ENCODE data around the gene CWH43. TPM values are rescaled to one million over a fixed set of nuclear protein-coding genes. Genes with fewer than 3 reads are reported as not detected.

Gene CWH43
- polyA plus RNA-seq, 2 of the 4 experiments (the other 2 are of a cell fraction): not detected

DNA sequence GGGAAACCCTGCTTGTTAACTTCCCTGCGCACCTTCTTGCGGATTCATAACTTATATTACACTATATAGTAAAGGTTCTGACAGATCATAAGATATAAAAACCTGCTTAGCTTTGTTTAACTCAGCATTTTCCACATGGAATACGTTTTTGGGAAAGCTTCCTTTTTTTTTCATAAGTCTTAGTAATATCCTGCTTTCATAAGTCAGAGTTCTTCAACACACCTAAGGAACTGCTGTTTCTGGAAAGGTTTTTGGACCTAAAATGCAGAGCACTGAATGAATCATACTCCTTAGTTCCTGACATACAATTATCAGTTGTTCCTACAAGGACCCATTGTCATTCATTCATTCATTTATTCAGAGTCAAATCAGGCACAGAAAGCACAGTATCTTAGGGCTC is 47.2 kb upstream of the CWH43 start:
- no peak overlapping the region for H3K4me3 ChIP-seq
- no peak overlapping the region for H3K4me2 ChIP-seq
- no peak overlapping the region for H3K27ac ChIP-seq
- CTCF ChIA-PET: interaction anchor here (0.6 kb wide), 1 partner anchor 22 kb away, joined by 3 read pairs; no protein-coding TSS in a partner anchor
- peaks cover 9% of the 10 kb centered on the region; the same call in 2 of the 3 replicates for H3K4me1 ChIP-seq
- no peak for ATAC-seq
- FAIRE-seq: no peak
- no peak for TF ChIP-seq SMC3 (IDR thresholded peaks at IDR 0.05)
- TF ChIP-seq ZNF302 (CRISPR knock-in tag; IDR thresholded peaks at IDR 0.05): no peak
- no peak for TF ChIP-seq RCOR1 (IDR thresholded peaks at IDR 0.05; ENCODE audit: low read depth, low read length)
- TF ChIP-seq PHF8 (IDR thresholded peaks at IDR 0.05; ENCODE audit: borderline replicate concordance, low read depth): no peak
- TF ChIP-seq CHD2 (IDR thresholded peaks at IDR 0.05; ENCODE audit: low read length, partially characterized antibody): no peak
- TF ChIP-seq MYC (IDR thresholded peaks at IDR 0.05; ENCODE audit: borderline replicate concordance, low read length): no peak
- no peak for TF ChIP-seq ESRRA (IDR thresholded peaks at IDR 0.05; ENCODE audit: borderline replicate concordance, low read length)
- no peak for TF ChIP-seq RFX5 (IDR thresholded peaks at IDR 0.05)
- no peak for TF ChIP-seq HOXA7 (CRISPR knock-in tag; IDR thresholded peaks at IDR 0.05)
- no peak for TF ChIP-seq EHF (CRISPR knock-in tag; IDR thresholded peaks at IDR 0.05)
- TF ChIP-seq POLR2AphosphoS2 (conservative IDR thresholded peaks at IDR 0.05; ENCODE audit: low read length): no peak
- no peak for TF ChIP-seq FOXS1 (CRISPR knock-in tag; IDR thresholded peaks at IDR 0.05)
- TF ChIP-seq, protein P1, sequence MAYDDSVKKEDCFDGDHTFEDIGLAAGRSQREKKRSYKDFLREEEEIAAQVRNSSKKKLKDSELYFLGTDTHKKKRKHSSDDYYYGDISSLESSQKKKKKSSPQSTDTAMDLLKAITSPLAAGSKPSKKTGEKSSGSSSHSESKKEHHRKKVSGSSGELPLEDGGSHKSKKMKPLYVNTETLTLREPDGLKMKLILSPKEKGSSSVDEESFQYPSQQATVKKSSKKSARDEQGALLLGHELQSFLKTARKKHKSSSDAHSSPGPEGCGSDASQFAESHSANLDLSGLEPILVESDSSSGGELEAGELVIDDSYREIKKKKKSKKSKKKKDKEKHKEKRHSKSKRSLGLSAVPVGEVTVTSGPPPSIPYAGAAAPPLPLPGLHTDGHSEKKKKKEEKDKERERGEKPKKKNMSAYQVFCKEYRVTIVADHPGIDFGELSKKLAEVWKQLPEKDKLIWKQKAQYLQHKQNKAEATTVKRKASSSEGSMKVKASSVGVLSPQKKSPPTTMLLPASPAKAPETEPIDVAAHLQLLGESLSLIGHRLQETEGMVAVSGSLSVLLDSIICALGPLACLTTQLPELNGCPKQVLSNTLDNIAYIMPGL (CRISPR knock-in tag; IDR thresholded peaks at IDR 0.05; ENCODE audit: borderline replicate concordance): no peak
- no peak for TF ChIP-seq CBX8 (IDR thresholded peaks at IDR 0.05)
- no peak for TF ChIP-seq KDM1A (IDR thresholded peaks at IDR 0.05; ENCODE audit: low read depth)
- TF ChIP-seq JUN (IDR thresholded peaks at IDR 0.05): no peak
- TF ChIP-seq RNF2 (IDR thresholded peaks at IDR 0.05; ENCODE audit: borderline replicate concordance, low read depth): no peak
- TF ChIP-seq, protein P2, sequence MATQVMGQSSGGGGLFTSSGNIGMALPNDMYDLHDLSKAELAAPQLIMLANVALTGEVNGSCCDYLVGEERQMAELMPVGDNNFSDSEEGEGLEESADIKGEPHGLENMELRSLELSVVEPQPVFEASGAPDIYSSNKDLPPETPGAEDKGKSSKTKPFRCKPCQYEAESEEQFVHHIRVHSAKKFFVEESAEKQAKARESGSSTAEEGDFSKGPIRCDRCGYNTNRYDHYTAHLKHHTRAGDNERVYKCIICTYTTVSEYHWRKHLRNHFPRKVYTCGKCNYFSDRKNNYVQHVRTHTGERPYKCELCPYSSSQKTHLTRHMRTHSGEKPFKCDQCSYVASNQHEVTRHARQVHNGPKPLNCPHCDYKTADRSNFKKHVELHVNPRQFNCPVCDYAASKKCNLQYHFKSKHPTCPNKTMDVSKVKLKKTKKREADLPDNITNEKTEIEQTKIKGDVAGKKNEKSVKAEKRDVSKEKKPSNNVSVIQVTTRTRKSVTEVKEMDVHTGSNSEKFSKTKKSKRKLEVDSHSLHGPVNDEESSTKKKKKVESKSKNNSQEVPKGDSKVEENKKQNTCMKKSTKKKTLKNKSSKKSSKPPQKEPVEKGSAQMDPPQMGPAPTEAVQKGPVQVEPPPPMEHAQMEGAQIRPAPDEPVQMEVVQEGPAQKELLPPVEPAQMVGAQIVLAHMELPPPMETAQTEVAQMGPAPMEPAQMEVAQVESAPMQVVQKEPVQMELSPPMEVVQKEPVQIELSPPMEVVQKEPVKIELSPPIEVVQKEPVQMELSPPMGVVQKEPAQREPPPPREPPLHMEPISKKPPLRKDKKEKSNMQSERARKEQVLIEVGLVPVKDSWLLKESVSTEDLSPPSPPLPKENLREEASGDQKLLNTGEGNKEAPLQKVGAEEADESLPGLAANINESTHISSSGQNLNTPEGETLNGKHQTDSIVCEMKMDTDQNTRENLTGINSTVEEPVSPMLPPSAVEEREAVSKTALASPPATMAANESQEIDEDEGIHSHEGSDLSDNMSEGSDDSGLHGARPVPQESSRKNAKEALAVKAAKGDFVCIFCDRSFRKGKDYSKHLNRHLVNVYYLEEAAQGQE (IDR thresholded peaks at IDR 0.05): no peak
- WGBS (ENCODE audit: missing lambda C conversion rate): 71% methylated on average over 3 of the region's 3 CpGs
- DNase-seq (ENCODE audit: low read depth in 1 of 2, low spot score in 1 of 2): no peak
- POLR2A ChIA-PET: no interaction called here
- H3K9me3 ChIP-seq: no peaks in the 10 kb centered on the region

DNA sequence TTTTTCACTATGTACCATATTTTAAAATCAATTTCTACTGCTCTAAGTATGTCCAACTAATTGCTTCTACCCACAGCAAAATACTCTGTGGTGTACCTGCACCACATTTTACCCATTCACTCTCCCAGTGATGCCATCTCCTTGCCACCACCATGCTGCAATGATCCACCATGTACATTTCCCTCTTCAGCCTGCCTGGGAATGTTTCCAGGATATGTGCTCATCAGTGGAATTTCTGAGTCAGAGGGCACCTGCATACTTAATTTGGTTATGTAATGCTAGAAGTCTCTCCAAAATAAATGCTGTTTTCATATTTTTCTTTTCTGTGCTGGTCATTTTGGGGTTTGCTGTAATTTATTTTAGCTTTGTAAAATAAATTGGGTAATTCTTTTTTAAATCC is 46.3 kb upstream of the CWH43 start:
- TF ChIP-seq FOSL2 (IDR thresholded peaks at IDR 0.05) (no peak), FOSL2 (CRISPR knock-in tag; IDR thresholded peaks at IDR 0.05) (no peak), HOXB13 (CRISPR knock-in tag; IDR thresholded peaks at IDR 0.05; ENCODE audit: low read depth) (no peak), CHD2 (IDR thresholded peaks at IDR 0.05; ENCODE audit: low read length, partially characterized antibody) (no peak), TP53 (CRISPR knock-in tag; IDR thresholded peaks at IDR 0.05) (no peak), SREBF2 (IDR thresholded peaks at IDR 0.05) (no peak), RNF2 (IDR thresholded peaks at IDR 0.05; ENCODE audit: borderline replicate concordance, low read depth) (no peak), CBX2 (IDR thresholded peaks at IDR 0.05; ENCODE audit: borderline replicate concordance, low read depth) (no peak), NR3C1 (IDR thresholded peaks at IDR 0.05) (no peak), HOXA7 (CRISPR knock-in tag; IDR thresholded peaks at IDR 0.05) (no peak), NFE2L2 (conservative IDR thresholded peaks at IDR 0.05; ENCODE audit: low read length) (no peak), RARB (CRISPR knock-in tag; IDR thresholded peaks at IDR 0.05) (no peak), JUN (IDR thresholded peaks at IDR 0.05) (no peak)
- TF ChIP-seq, protein P3, sequence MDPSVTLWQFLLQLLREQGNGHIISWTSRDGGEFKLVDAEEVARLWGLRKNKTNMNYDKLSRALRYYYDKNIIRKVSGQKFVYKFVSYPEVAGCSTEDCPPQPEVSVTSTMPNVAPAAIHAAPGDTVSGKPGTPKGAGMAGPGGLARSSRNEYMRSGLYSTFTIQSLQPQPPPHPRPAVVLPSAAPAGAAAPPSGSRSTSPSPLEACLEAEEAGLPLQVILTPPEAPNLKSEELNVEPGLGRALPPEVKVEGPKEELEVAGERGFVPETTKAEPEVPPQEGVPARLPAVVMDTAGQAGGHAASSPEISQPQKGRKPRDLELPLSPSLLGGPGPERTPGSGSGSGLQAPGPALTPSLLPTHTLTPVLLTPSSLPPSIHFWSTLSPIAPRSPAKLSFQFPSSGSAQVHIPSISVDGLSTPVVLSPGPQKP (IDR thresholded peaks at IDR 0.05; ENCODE audit: low read depth, low read length): no peak
- TF ChIP-seq, protein P4, sequence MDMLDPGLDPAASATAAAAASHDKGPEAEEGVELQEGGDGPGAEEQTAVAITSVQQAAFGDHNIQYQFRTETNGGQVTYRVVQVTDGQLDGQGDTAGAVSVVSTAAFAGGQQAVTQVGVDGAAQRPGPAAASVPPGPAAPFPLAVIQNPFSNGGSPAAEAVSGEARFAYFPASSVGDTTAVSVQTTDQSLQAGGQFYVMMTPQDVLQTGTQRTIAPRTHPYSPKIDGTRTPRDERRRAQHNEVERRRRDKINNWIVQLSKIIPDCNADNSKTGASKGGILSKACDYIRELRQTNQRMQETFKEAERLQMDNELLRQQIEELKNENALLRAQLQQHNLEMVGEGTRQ (IDR thresholded peaks at IDR 0.05): no peak
- ChIA-PET CTCF (no interaction called here), POLR2A (no interaction called here)
- 0 out of 6 replicates have a peak, but pooled peaks of 1 of the 2 experiments have one; percentile 54 for ATAC-seq
- Histone ChIP-seq H3K4me3 (no peak overlapping the region), H3K4me1 (peaks cover 14% of the 10 kb centered on the region; the same call in 2 of the 3 replicates), H3K4me2 (no peak overlapping the region), H3K27ac (no peak overlapping the region), H3K9me3 (no peaks in the 10 kb centered on the region)
- FAIRE-seq: no peak
- DNase-seq (ENCODE audit: low read depth in 1 of 2, low spot score in 1 of 2): peak; percentile 8 to 45

Data from A549 (cell line).